ENCODE results near the gene ZNF513.
A peak's percentile ranks its signal among the peaks of the same experiment; 100 is the strongest.

ZNF513 gene

DNA sequence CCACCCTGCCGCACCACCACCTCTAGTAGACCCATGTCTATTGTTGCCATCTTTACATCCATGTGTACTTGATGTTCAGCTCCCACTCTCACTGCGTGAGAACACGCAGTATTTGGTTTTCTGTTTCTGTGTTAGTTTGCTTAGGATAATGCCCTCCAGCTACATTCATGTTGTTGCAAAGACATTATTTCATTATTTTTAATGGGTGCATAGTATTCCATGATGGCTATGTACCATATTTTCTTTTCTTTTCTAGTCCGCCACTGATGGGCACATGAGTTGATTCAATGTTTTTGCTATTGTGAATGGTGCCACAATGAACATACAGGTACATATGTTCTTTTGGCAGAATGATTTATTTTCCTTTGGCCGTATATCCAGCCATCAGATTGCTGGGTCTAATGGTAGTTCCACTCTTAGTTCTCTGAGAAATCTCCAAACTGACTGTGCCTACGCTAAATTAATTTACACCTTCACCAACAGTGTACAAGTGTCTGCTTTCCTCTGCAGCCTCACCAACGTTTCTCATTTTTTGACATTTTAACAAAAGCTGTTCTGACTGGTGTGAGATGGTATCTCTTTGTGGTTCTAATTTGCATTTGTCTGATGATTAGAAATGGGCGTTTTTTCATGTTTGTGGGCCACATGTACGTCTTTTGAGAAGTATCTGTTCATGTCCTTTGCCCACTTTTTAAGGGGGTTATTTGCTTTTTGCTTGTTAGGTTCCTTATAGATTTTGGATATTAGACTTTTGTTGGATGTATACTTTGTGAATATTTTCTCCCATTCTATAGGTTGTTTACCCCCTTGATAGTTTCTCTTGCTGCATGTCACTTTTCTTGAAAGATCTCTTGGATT lies 10.5 kb upstream of the ZNF513 start:
- DNase-seq (ENCODE audit: low read depth in 2 of 2, low spot score in 1 of 2): no peak

DNA sequence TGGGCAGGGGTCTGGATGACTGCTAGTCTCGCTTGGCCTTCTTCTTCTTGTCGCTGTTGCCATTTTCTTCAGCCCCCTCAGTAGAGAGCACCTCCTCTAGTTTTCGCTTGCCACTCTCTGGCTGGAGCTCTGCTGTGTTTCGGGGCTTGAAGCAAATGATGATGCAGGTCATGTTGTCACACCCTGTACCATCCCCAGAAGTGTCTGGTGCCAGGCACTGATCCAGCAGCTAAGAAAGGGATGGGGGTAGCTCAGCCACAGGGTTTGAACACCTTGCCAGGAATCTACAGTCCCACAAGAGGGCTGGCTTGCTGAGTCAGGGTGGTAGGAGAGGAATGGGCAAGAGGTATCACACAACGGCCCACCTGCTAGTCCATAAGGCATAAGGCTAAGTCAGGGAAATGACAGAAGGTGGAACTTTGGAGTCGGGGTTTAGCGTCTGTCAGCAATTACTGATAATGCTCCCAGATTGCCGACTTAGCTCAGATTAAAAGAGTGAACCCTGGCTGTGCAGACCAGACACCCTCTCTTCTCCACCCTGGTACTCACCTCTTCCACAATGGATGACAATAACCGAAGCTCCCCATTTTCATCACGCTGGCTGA lies 1.1 kb upstream of the ZNF513 start:
- DNase-seq (ENCODE audit: low read depth in 2 of 2, low spot score in 1 of 2): no peak

DNA sequence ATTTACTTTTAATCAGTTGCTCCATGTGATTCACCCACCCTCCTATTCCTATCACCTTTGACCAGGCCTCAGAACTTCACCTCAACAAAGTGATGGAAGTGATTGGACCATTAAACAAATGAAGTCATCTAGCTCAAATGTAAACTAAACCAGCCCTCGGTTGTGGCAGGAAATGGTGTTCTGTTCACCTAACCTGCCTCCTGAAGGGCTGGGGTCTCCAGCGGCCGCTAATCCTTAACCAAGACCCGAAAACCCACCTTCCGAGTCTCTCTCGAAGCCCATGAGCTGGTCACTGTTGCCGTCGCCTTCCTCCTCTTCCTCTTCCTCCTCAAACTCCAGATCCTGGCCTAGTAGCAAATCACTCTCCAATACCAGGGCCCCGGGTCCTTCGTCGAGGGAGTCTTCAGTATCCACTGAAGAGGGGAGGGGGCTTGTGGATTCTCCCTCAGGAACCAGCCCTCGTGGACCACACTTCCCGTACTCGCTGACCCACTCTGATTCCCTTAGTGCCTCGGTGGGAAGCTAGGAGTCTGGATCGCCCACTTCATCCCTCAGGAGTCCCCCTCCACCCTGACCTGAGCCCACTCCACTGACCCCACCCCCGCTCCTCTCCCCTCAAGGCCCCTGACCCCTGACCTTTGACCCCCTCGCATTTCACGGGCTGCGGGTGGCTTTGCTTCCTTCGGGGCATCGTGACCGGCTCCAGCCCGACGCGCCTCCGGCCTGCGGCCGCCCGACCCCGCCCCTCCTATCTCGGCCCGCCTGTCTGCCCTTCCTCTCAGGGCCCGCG lies 503 bp downstream of the ZNF513 start:
- DNase-seq (ENCODE audit: low read depth in 2 of 2, low spot score in 1 of 2): no peak

DNA sequence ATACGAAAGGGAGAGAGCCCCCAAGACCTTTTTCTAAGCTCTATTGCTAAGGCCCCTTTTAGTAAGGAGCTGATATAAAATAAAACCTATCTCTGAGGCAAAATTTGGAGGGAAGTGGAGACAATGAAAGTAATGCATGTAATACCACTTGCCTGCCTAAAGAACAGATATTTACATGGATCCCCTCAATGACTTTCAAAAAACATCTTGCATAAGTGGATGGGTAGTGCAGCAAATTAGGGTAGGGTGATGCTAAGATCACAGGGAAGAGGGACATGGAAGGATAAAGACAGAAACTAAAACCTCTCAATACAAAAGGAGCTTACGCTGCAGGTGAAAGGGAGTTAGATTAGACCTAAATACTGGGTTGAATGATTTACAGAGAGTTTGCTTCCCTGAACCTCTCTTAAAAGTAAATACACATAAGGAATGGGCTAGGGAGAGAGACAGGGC lies 1.1 kb downstream of the ZNF513 start:
- no peak for DNase-seq (ENCODE audit: low read depth in 2 of 2, low spot score in 1 of 2)

DNA sequence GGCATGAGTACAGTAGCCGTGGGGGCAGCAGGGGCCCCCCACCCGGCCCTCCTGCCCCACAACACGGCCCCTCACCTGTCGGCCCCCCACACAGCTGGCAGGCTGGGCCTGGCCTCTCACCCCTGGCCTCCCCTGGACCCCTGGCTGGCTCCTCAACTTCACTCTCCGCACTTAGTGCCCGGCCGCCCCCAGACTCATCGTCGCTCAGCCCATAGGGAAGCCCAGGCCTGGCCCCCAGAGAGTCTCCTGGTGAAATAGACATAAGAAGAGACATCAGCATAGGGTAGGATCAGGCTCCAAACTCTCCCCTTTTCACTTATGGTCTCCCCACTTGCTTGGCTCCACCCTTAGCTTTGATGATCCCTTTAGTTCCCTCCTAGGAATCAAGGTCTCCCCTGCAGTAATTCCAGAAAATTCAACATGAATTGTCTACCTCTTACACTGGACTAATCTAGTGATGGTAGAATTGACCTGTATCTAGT lies 1.7 kb downstream of the ZNF513 start:
- DNase-seq (ENCODE audit: low read depth in 2 of 2, low spot score in 1 of 2): no peak

DNA sequence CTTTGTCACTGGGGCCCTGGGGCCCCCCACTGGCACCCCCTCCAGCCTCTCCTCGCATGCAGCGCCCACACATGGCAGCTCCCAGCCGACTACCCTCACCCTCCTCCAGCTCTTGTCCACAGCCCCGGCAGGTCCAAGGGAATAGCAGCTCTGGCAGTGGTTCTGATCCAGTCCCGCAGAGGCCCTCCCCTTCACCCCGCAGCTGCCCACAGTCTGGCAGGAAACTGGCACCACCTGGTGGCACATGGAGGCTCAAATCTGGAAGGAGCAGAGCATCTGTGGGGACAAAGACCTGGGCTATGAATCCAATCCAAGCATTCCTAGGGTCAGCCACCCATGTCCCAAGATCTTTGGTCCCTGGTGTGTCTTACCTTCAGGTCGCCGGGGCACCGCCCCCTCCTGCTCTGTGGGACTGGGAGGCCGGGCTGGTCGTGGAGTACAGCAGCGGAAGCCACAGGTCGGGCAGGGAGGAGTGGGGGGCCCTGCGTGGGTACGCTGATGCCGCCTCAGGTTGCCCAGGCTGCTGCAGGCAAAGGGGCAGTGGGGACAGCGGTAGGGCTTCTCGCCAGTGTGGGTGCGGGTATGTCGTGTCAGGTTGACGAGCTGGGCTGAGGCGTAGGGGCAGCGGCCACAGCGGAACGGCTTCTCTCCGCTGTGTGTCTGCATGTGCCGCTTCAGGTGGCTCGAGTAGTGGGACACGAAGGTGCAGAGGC lies 2.3 kb downstream of the ZNF513 start:
- no peak for DNase-seq (ENCODE audit: low read depth in 2 of 2, low spot score in 1 of 2)

DNA sequence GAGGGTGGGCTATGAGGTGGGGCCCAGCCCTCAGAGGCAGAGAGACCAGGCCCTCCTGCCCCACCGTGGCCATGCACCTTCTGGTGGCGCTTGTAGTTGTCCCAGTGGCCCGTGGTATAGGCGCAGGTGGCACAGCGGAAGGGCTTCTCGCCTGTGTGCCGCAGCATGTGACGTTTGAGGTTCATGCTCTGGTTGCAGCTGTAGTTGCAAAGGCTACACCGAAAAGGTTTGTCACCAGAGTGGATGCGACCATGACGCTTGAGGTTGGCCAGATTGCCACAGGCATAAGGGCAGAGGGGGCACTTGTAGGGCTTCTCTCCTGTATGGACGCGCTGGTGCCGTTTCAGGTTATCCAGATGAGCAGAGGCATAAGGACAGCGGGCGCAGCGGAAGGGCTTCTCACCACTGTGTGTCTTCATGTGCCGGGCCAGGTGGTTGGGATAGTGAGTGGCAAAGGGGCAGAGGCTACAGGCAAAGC lies 2.9 kb downstream of the ZNF513 start:
- DNase-seq (ENCODE audit: low read depth in 2 of 2, low spot score in 1 of 2): no peak

DNA sequence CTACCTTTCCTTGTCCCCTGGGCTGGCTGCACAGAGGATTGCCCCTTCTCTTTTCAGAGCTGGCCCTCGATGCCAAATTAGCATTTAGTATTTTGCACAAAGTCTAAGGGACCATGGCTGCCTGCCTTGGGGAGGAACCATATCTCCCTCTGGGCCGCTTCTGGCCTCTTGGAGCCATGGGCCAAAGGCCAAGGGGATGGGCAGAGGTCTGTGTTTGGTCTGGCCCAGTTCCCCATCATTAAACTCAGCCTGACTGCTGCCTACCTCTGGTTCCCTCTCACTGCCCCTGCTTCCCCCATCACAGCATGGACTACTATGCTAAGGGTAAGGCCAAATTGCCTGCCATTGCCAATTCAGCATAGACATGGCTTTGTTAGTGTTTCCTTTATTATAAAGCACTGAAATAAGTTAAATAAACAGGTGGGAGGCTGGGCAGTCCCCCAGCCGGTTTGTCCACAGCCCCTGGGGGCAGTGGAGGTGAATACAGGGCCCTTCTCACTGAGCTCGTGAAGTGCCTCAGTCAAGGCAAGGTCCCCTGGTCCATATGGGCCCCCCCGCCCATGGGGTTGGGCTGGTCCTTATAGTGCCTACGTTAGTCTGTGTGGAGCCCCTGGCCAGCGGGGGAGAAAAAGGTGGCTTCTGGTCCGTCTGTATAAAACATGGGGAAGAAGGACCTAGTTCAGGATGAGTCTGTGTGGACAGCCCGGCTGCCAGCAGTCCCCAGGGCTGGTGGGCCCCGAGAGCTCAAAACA lies 3.5 kb downstream of the ZNF513 start:
- no peak for DNase-seq (ENCODE audit: low read depth in 2 of 2, low spot score in 1 of 2)

DNA sequence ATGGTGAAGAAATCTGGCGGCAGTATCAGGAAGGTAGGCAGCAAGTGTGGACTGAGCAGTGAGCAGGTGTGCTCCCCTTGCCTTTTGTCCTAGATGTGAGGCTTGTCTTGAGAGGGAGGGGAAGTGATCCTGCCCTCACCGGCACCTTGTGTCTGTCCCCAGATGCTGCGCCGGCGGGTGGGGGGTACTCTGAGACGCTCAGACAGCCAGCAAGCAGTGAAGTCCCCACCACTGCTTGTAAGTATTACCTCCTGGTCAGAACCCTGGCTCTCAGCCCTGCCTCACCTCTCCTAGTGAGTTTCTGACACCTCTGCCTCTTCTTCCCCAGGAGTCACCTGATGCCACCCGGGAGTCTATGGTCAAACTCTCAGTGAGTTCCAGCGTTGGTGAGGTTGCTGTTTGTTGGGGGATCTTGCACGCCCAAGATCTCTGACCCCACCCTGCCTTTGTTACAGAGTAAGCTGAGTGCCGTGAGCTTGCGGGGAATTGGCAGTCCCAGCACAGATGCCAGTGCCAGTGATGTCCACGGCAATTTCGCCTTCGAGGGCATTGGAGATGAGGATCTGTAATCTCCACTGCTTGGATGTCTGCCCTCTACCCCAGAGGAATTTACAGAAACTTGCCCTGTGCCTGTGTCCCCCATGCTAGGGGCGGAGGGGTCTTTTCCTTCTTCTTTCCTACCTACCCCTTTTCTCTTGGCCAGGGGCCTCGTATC lies 4.2 kb downstream of the ZNF513 start:
- no peak for DNase-seq (ENCODE audit: low read depth in 2 of 2, low spot score in 1 of 2)

DNA sequence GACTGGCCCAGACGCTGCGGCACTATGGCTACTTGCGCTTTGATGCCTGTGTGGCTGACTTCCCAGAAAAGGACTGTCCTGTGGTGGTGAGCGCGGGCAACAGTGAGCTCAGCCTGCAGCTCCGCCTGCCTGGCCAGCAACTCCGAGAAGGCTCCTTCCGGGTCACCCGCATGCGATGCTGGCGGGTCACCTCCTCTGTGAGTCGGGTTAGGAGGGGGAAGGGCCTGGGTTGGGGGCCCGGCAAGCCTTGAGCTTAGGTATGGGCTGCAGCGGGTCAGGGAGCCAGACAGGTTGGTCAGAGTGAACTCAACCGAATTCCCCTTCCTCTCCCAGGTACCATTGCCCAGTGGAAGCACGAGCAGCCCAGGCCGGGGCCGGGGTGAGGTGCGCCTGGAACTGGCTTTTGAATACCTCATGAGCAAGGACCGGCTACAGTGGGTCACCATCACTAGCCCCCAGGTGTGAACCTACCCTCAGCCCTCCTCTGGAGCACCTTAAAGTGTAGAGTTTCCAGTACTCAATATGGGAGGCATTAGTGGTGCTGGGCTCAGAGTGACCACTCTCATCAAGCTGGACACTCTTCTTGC lies 4.9 kb downstream of the ZNF513 start:
- no peak for DNase-seq (ENCODE audit: low read depth in 2 of 2, low spot score in 1 of 2)

DNA sequence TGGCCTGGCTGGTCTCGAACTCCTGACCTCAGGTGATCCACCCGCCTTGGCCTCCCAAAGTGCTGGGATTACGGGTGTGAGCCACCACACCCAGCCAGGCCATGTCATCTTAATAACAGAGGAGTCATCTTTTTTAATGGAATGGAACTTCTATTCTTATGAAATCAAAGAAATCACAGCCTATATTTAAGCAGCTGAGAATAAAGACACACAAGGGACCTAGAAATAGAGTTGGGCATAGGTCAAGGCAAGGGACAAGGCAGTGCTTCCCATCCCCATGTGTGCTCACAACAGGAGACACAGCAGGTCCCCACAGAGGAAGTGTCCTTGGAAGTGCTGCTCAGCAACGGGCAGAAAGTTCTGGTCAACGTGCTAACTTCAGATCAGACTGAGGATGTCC lies 7.0 kb downstream of the ZNF513 start:
- no peak for DNase-seq (ENCODE audit: low read depth in 2 of 2, low spot score in 1 of 2)

DNA sequence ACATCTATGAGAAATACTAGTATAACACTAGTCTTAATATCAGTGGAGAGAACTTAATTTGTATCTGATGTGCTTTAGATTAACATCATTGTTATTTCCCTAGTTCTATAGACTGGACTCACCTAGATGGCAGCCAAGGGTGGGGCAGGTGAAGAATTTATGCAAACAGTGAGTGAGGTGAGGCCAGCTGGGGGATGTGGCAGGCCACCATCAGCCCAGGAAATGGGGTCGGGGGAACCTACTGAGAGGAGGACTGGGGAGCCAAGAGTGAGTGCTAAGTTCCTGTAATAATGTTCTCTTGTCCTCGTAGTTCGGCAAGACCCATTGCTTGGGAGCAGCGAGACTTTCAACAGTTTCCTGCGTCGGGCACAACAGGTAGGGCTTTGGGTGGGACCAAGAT lies 7.6 kb downstream of the ZNF513 start:
- no peak for DNase-seq (ENCODE audit: low read depth in 2 of 2, low spot score in 1 of 2)

DNA sequence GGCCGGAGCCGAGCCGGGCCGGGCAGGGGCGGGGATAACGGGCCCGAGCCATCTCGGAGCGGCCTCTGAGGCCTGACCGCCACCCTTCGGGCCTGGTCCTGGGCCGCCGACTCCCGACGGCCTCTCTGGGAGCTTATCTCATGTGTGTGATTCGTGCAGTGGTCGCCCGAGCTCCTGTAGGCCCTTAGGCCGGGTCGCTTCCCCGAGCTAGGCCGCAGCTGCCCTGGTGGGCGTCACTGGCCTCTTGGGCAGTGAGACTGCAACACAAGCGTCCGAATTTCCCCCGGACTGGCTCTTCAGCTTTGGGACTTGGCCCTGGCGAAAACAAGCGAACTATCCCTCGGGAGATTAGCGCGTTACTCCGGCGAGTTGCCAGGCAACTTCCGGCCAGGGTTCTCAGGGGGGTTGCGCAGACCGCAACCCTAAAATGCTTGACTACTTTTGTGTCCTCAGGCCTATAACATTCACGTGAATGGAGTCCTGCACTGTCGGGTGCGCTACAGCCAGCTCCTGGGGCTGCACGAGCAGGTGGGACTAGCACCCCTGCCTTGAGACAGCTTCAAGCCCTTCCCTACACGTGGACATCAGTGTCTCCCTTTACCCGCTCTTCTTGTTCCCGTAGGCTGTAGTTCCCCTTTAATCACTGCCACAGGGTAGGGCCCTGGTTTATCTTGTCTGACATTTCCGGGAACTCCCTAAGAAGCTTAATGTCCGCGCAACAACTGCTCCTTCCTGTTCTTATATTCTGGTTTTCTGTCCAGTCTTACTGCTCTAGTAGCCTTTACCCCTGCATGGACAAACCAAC lies 9.5 kb downstream of the ZNF513 start:
- no peak for DNase-seq (ENCODE audit: low read depth in 2 of 2, low spot score in 1 of 2)

DNA sequence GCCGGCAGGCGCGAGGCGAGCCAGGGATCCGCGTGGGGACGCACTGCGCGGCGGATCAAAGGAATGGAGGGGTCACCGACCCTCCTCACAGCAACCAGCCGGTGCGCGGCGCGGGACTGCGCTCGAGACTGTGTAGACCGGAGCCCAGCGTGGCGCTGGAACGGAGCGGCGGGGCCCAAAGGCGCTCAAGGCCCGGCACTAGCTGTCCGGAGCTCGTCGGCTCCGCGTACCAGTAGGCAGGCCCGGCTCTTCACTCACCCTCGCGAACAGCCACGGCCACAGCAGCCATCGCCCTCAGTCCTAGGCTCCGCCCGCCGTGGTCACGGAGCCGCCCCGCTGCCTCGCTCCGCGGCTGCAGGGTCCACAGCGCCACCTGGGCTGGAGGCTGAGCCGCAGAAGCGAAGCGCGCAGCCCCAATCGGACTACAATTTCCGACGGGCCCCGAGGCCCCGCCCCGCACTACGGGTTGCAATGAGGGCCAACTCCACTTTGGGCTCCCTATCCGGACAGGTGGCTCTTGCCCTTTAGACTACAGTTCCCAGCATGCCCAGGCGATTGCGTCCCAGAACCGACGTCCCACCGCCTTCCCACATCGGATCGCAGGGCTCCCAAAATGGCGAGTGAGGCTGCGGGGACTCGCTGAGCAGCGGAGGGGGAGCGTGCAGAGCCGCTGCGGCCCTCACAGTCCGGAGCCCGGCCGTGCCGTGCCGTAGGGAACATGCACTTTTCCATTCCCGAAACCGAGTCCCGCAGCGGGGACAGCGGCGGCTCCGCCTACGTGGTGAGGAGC lies 10.3 kb downstream of the ZNF513 start, which contains the start of the genes EIF2B4 and SNX17:
EIF2B4 (minus strand) TSS at position 313 of the 790 bp plus-strand sequence; CDS start at position 289, 24 bp downstream.
SNX17 (plus strand) TSS at position 591 of the 790 bp plus-strand sequence; CDS start at position 719, 128 bp downstream.
- peak; percentile 96 to 99 for DNase-seq (ENCODE audit: low read depth in 2 of 2, low spot score in 1 of 2)

DNA sequence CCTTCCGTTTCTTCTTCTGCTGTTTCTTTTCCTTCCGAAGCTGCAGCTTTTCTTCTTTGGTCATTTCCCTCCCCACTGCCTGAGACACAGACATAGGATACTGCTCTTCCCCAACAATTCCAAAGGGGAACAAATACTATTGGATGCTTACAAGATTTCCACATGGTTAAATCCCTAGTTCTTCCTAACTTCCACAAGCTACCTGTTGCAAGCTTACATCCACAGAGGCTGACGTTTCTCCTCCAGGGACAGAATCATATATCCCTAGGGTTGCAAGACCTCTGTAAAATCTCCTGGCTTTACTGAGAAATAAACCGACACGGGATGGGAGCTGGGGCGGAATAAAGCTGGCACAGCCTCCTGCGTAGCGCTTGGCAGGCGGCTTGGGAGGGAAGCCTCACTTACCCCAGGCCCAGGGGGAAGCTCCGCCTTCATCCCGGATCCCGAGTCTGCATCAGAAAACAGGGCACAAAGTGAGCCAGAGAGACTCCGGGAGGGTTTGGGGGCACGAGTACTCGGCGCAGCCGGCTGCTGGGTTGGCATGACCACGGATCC lies 11.0 kb downstream of the ZNF513 start:
- DNase-seq (ENCODE audit: low read depth in 2 of 2, low spot score in 1 of 2): no peak

DNA sequence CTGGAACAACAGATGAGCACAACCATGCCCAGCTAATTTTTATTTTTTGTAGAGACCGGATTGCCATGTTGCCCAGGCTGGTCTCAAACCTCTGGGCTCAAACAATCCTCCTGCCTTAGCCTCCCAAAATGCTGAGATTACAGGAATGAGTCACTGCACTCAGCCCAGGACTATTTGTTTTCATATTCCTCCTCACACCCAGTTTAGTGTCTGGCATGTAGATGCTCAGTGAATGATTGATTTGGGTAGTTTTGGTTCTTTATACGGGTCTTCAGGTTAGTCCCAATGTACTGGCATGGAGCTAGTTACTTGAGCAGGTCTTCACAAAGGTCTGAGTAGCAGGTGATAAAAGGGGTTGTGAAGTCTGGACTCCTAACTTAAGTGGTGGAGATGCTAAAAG lies 16.6 kb downstream of the ZNF513 start:
- DNase-seq (ENCODE audit: low read depth in 2 of 2, low spot score in 1 of 2): no peak
